IMR-90 (cell line): Measurements from ENCODE around the gene NDUFA7.

Experiments
- CEBPB ChIP-seq: IDR thresholded peaks from 2 replicates; pipeline ENCODE4 v1.6.1; 2012; ENCODE audit warnings: low read depth, low read length, improper control_type of control experiment
- CTCF ChIP-seq: conservative IDR thresholded peaks from 2 replicates; pipeline ENCODE4 v1.5.1; 2012; ENCODE audit warnings: mild to moderate bottlenecking, low read depth, low read length, improper control_type of control experiment
- ELK1 ChIP-seq: fragments of 150-350 bp; IDR thresholded peaks from 2 replicates; pipeline ENCODE4 v1.6.1; 2016; ENCODE audit warnings: low read depth, mild to moderate bottlenecking, low read length, moderate library complexity, borderline replicate concordance
- FOS ChIP-seq: fragments of 150-350 bp; IDR thresholded peaks from 2 replicates; pipeline ENCODE4 v1.6.1; 2016; ENCODE audit warnings: low read depth, low read length
- NFE2L2 ChIP-seq: fragments of 150-350 bp; IDR thresholded peaks from 2 replicates; pipeline ENCODE4 v1.6.1; 2016; ENCODE audit warnings: low read depth, mild to moderate bottlenecking, low read length
- POLR2A ChIP-seq: IDR thresholded peaks from 2 replicates; pipeline ENCODE4 v1.6.1; 2012; ENCODE audit warnings: mild to moderate bottlenecking, low read depth, low read length
- SMC3 ChIP-seq: fragments of 150-350 bp; IDR thresholded peaks from 2 replicates; pipeline ENCODE4 v1.6.1; 2016; ENCODE audit warnings: low read depth, mild to moderate bottlenecking, antibody characterized with exemption, low read length, moderate library complexity
- USF2 ChIP-seq: fragments of 150-350 bp; IDR thresholded peaks from 2 replicates; pipeline ENCODE4 v1.6.1; 2017; ENCODE audit warnings: mild to moderate bottlenecking, antibody characterized with exemption, low read length, low read depth

GRCh38 chr19:8319807-8320520, 1.2 kb downstream of the NDUFA7 start:
- TF ChIP-seq CTCF (no peak), FOS (no peak), USF2 (no peak), SMC3 (no peak), POLR2A (no peak), NFE2L2 (no peak), ELK1 (no peak), CEBPB (no peak)
